Activated naive CD4-positive, alpha-beta T cell treated with anti-CD3 and anti-CD28 coated beads for 36 hours (primary cell): ENCODE results near the gene GATA3. TPM values are rescaled to one million over a fixed set of nuclear protein-coding genes. Genes with fewer than 3 reads are reported as not detected.

Source experiments
- CTCF ChIA-PET: fragments of 350-600 bp; sonication (Branson Sonifier 250); formaldehyde crosslinking; loops from one replicate; lab custom pipeline; 2021; ENCODE audit warnings: antibody characterized with exemption; lab: Charles Lee
- DNase-seq: peaks from one replicate; pipeline ENCODE4 v3.0.0-alpha.2; 2020
- H3K27ac Mint-ChIP-seq: one replicate; pipeline ENCODE4 v1.8.0; 2021; ENCODE audit warnings: mild to moderate bottlenecking, mixed read lengths
- H3K27me3 Mint-ChIP-seq: one replicate; pipeline ENCODE4 v1.8.0; 2021; ENCODE audit warnings: low read depth, mixed read lengths
- H3K36me3 Mint-ChIP-seq: one replicate; pipeline ENCODE4 v1.8.0; 2021; ENCODE audit warnings: low read depth, mixed read lengths
- H3K4me1 Mint-ChIP-seq: one replicate; pipeline ENCODE4 v1.8.0; 2021; ENCODE audit warnings: low read depth, mixed read lengths
- H3K4me3 Mint-ChIP-seq: one replicate; pipeline ENCODE4 v1.8.0; 2021; ENCODE audit warnings: mild to moderate bottlenecking, moderate library complexity, mixed read lengths
- H3K9me3 Mint-ChIP-seq: one replicate; pipeline ENCODE4 v1.8.0; 2021; ENCODE audit warnings: mixed read lengths
- intact Hi-C: fragments of 100-400 bp; cut with micrococcal nuclease; formaldehyde crosslinking; loops from one replicate; pipeline ENCODE4 v1.15.1; 2023
- total RNA-seq, 2 experiments: library from RNA; stranded (reverse); gene quantifications; one replicate each; pipeline ENCODE4 v1.2.3, GENCODE V29; 2021

The GATA3 gene
- total RNA-seq, 2 experiments from 2014 or later: 3.7 to 4.0 TPM

- Mint-ChIP-seq H3K27me3 (peaks cover 45% of the 10 kb centered on the region), H3K9me3 (no peaks in the 10 kb centered on the region), H3K27ac (no peak overlapping the region), H3K4me3 (no peak overlapping the region), H3K36me3 (no peaks in the 10 kb centered on the region), H3K4me1 (peaks cover 12% of the 10 kb centered on the region)
- CTCF ChIA-PET: interaction anchor here (0.6 kb wide), 1 partner anchor 1265 kb away, joined by 4 read pairs; no protein-coding TSS in a partner anchor
- DNase-seq: no peak
- intact Hi-C loops: no loop called here
These were observed 21.9 kb upstream of the GATA3 start for GRCh38 chr10:8032558-8032957.

GRCh38 chr10:8033812-8034465, 20.5 kb upstream of the GATA3 start:
- Mint-ChIP-seq H3K4me1 (peaks cover 21% of the 10 kb centered on the region), H3K9me3 (no peaks in the 10 kb centered on the region), H3K4me3 (peak overlapping the region; percentile 36), H3K36me3 (no peaks in the 10 kb centered on the region), H3K27ac (no peak overlapping the region), H3K27me3 (peaks cover 58% of the 10 kb centered on the region)
- intact Hi-C loops: no loop called here
- no peak for DNase-seq
- CTCF ChIA-PET: no interaction called here

GRCh38 chr10:8034466-8035005, 20.0 kb upstream of the GATA3 start:
- H3K27ac Mint-ChIP-seq: no peak overlapping the region
- no peaks in the 10 kb centered on the region for H3K36me3 Mint-ChIP-seq
- H3K4me1 Mint-ChIP-seq: peaks cover 21% of the 10 kb centered on the region
- peaks cover 64% of the 10 kb centered on the region for H3K27me3 Mint-ChIP-seq
- intact Hi-C loops: no loop called here
- H3K9me3 Mint-ChIP-seq: no peaks in the 10 kb centered on the region
- DNase-seq: no peak
- H3K4me3 Mint-ChIP-seq: peak overlapping the region; percentile 45
- CTCF ChIA-PET: no interaction called here

GRCh38 chr10:8035006-8035640, 19.4 kb upstream of the GATA3 start:
- CTCF ChIA-PET: no interaction called here
- Mint-ChIP-seq H3K27ac (no peak overlapping the region), H3K36me3 (no peaks in the 10 kb centered on the region), H3K4me3 (peak overlapping the region; percentile 45), H3K9me3 (no peaks in the 10 kb centered on the region), H3K27me3 (peaks cover 70% of the 10 kb centered on the region), H3K4me1 (peaks cover 21% of the 10 kb centered on the region)
- DNase-seq: no peak
- intact Hi-C loops: no loop called here

GRCh38 chr10:8035641-8036470, 18.6 kb upstream of the GATA3 start:
- Mint-ChIP-seq H3K27ac (no peak overlapping the region), H3K9me3 (no peaks in the 10 kb centered on the region), H3K4me1 (peaks cover 21% of the 10 kb centered on the region), H3K4me3 (peak overlapping the region; percentile 45), H3K36me3 (no peaks in the 10 kb centered on the region), H3K27me3 (peaks cover 77% of the 10 kb centered on the region)
- intact Hi-C loops: loop anchor here (2.0 kb wide), 1 partner anchor 15 kb away; no protein-coding TSS in a partner anchor
- CTCF ChIA-PET: no interaction called here
- DNase-seq: no peak

GRCh38 chr10:8036506-8037198, 17.8 kb upstream of the GATA3 start:
- CTCF ChIA-PET: interaction anchor here (1.0 kb wide), 1 partner anchor 13 kb away, joined by 4 read pairs; no protein-coding TSS in a partner anchor
- Mint-ChIP-seq H3K4me3 (no peak overlapping the region), H3K9me3 (no peaks in the 10 kb centered on the region), H3K27ac (no peak overlapping the region), H3K4me1 (peaks cover 23% of the 10 kb centered on the region), H3K36me3 (no peaks in the 10 kb centered on the region), H3K27me3 (peaks cover 81% of the 10 kb centered on the region)
- intact Hi-C loops: loop anchor here (2.0 kb wide), 1 partner anchor 14 kb away; no protein-coding TSS in a partner anchor
- DNase-seq: no peak

GRCh38 chr10:8037199-8037801, 17.2 kb upstream of the GATA3 start:
- no peaks in the 10 kb centered on the region for H3K9me3 Mint-ChIP-seq
- no peak overlapping the region for H3K27ac Mint-ChIP-seq
- intact Hi-C loops: loop anchor here (2.0 kb wide), 1 partner anchor 14 kb away; no protein-coding TSS in a partner anchor
- DNase-seq: no peak
- peaks cover 84% of the 10 kb centered on the region for H3K27me3 Mint-ChIP-seq
- H3K4me1 Mint-ChIP-seq: peaks cover 30% of the 10 kb centered on the region
- CTCF ChIA-PET: interaction anchor here (1.0 kb wide), 1 partner anchor 14 kb away, joined by 4 read pairs; no protein-coding TSS in a partner anchor
- H3K4me3 Mint-ChIP-seq: no peak overlapping the region
- H3K36me3 Mint-ChIP-seq: no peaks in the 10 kb centered on the region

- Mint-ChIP-seq H3K36me3 (no peaks in the 10 kb centered on the region), H3K9me3 (no peaks in the 10 kb centered on the region), H3K4me3 (no peak overlapping the region), H3K27ac (no peak overlapping the region), H3K4me1 (peaks cover 39% of the 10 kb centered on the region), H3K27me3 (peaks cover 85% of the 10 kb centered on the region)
- DNase-seq: no peak
- CTCF ChIA-PET: interaction anchor here (1.4 kb wide), 1 partner anchor 14 kb away, joined by 5 read pairs; no protein-coding TSS in a partner anchor
- intact Hi-C loops: loop anchor here (1.0 to 2.0 kb wide), 2 partner anchors 8 to 13 kb away; no protein-coding TSS in a partner anchor
These were observed 16.3 kb upstream of the GATA3 start for GRCh38 chr10:8037941-8038894.

GRCh38 chr10:8039321-8039881, 15.1 kb upstream of the GATA3 start:
- H3K4me1 Mint-ChIP-seq: peaks cover 50% of the 10 kb centered on the region
- no peaks in the 10 kb centered on the region for H3K36me3 Mint-ChIP-seq
- CTCF ChIA-PET: interaction anchor here (1.4 kb wide), 1 partner anchor 13 kb away, joined by 5 read pairs; no protein-coding TSS in a partner anchor
- DNase-seq: no peak
- H3K9me3 Mint-ChIP-seq: no peaks in the 10 kb centered on the region
- H3K27me3 Mint-ChIP-seq: peaks cover 86% of the 10 kb centered on the region
- H3K4me3 Mint-ChIP-seq: no peak overlapping the region
- no peak overlapping the region for H3K27ac Mint-ChIP-seq
- intact Hi-C loops: no loop called here

- DNase-seq: no peak
- Mint-ChIP-seq H3K36me3 (no peaks in the 10 kb centered on the region), H3K4me1 (peaks cover 54% of the 10 kb centered on the region), H3K9me3 (no peaks in the 10 kb centered on the region), H3K27me3 (peaks cover 89% of the 10 kb centered on the region), H3K4me3 (no peak overlapping the region), H3K27ac (no peak overlapping the region)
- CTCF ChIA-PET: interaction anchor here (0.7 kb wide), 1 partner anchor 218 kb away, joined by 3 read pairs; no protein-coding TSS in a partner anchor
- intact Hi-C loops: no loop called here
These were observed 13.8 kb upstream of the GATA3 start for GRCh38 chr10:8040651-8041050.
